Ectodermal cell (in vitro differentiated cells): ENCODE measurements around the gene GALNT18.

ENCODE experiments used
- H3K27ac ChIP-seq: 2 replicates; pipeline ENCODE4 v1.7.0; 2013; ENCODE audit warnings: mild to moderate bottlenecking, low read depth, low read length; ENCODE audit not compliant: insufficient read depth, poor library complexity, severe bottlenecking
- H3K27me3 ChIP-seq: 2 replicates; pipeline ENCODE4 v1.7.0; 2013; ENCODE audit warnings: mild to moderate bottlenecking, low read length; ENCODE audit not compliant: insufficient read depth, control insufficient read depth, poor library complexity, severe bottlenecking
- H3K36me3 ChIP-seq: one replicate; pipeline ENCODE4 v1.7.0; 2013; ENCODE audit warnings: low read length; ENCODE audit not compliant: control insufficient read depth, insufficient read depth
- H3K4me1 ChIP-seq: one replicate; pipeline ENCODE4 v1.7.0; 2013; ENCODE audit warnings: low read length; ENCODE audit not compliant: control insufficient read depth, insufficient read depth
- H3K4me3 ChIP-seq: 2 replicates; pipeline ENCODE4 v1.7.0; 2013; ENCODE audit warnings: low read depth, low read length, control low read depth; ENCODE audit not compliant: insufficient read depth
- H3K9me3 ChIP-seq: 2 replicates; pipeline ENCODE4 v1.7.0; 2013; ENCODE audit warnings: mild to moderate bottlenecking, low read length, moderate library complexity; ENCODE audit not compliant: control insufficient read depth
- WGBS, 2 experiments: methylation state at CpG; one replicate each; pipeline ENCODE4 v1.1.7; 2013; ENCODE audit warnings: missing lambda C conversion rate in 2 of 2; 5-methylcytosine and 5-hydroxymethylcytosine counted together

Gene GALNT18

GRCh38 chr11:11421509-11421908 lies 200.3 kb downstream of the GALNT18 start:
- Histone ChIP-seq H3K27ac (no peak overlapping the region), H3K36me3 (no peaks in the 10 kb centered on the region), H3K27me3 (no peaks in the 10 kb centered on the region), H3K4me3 (no peak overlapping the region), H3K9me3 (no peaks in the 10 kb centered on the region), H3K4me1 (peaks cover 22% of the 10 kb centered on the region)
- whole genome bisulfite sequencing, 2 experiments: 62 to 63% methylated on average over 2 of the region's 2 CpGs

- Histone ChIP-seq H3K36me3 (no peaks in the 10 kb centered on the region), H3K27me3 (no peaks in the 10 kb centered on the region), H3K27ac (no peak overlapping the region), H3K4me3 (no peak overlapping the region), H3K9me3 (no peaks in the 10 kb centered on the region), H3K4me1 (peaks cover 25% of the 10 kb centered on the region)
- WGBS, 2 experiments: 90 to 93% methylated on average over 5 of the region's 5 CpGs
These were observed 200.9 kb downstream of the GALNT18 start for GRCh38 chr11:11420899-11421285.

DNA sequence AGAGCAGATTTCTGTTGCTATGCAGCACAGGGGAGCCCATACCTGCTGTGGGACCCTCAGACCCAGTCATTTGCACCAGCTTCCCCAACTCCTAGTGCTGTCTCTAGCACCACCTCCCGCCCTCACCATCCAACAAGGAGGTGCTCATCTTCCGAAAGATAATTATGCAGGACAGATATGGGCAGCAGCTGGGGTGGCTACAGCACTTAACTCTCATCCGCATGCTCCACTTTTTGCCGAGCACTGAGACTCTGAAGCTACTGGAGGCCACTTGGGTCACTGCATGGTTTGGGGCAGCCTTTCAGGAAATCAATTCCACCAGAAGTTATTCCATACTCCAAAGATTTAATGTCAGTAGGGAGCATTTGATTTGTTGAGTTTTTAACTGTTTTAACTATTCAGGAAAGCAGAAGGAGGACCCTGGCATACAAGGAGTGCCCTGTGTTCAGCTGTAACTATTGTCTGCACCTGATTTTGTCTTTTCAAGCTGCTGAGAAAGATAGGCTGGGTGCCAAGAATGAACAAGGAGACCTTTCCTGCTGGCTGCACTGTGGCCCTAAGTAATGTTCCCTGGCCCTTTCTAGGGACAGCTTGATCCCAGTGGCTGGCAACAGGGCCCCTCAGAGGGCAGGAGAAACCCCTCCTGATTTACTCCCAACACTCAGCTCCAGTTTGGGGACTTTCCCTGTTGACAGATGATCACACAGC lies 201.5 kb downstream of the GALNT18 start:
- H3K27me3 ChIP-seq: no peaks in the 10 kb centered on the region
- no peaks in the 10 kb centered on the region for H3K9me3 ChIP-seq
- H3K36me3 ChIP-seq: no peaks in the 10 kb centered on the region
- H3K4me3 ChIP-seq: no peak overlapping the region
- peaks cover 25% of the 10 kb centered on the region for H3K4me1 ChIP-seq
- WGBS, 2 experiments: 88 to 95% methylated on average over 4 of the region's 4 CpGs
- no peak overlapping the region for H3K27ac ChIP-seq

DNA sequence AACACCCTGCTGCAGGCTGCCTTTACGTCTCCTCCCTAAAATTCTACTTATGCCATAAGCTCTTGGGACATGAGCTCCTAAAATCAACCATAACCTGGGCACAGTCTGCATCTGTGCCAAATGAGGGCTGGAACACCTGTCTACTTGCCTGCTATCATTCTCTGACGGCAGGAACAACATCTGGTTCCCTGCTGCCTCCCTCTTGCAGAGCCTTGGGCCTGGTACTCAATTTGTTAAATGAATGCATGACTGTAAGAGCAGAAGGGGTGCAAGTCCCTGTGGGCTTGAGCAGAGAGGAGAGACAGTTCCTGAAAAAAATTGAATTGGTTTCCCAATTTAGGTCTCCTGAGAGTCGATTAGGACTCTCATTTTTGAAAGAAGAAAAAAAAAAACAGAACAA lies 202.1 kb downstream of the GALNT18 start:
- no peaks in the 10 kb centered on the region for H3K27me3 ChIP-seq
- H3K4me1 ChIP-seq: peaks cover 25% of the 10 kb centered on the region
- H3K9me3 ChIP-seq: no peaks in the 10 kb centered on the region
- WGBS, 2 experiments: 90 to 94% methylated on average over 3 of the region's 3 CpGs
- H3K36me3 ChIP-seq: no peaks in the 10 kb centered on the region
- H3K27ac ChIP-seq: no peak overlapping the region
- no peak overlapping the region for H3K4me3 ChIP-seq

GRCh38 chr11:11416917-11417316 lies 204.9 kb downstream of the GALNT18 start:
- Histone ChIP-seq H3K36me3 (no peaks in the 10 kb centered on the region), H3K27ac (no peak overlapping the region), H3K27me3 (no peaks in the 10 kb centered on the region), H3K4me1 (peaks cover 16% of the 10 kb centered on the region), H3K9me3 (no peaks in the 10 kb centered on the region), H3K4me3 (no peak overlapping the region)
- WGBS, 2 experiments: 86 to 94% methylated on average over 4 of the region's 4 CpGs

GRCh38 chr11:11416502-11416901 lies 205.3 kb downstream of the GALNT18 start:
- Histone ChIP-seq H3K27me3 (no peaks in the 10 kb centered on the region), H3K9me3 (no peaks in the 10 kb centered on the region), H3K4me3 (no peak overlapping the region), H3K4me1 (peaks cover 14% of the 10 kb centered on the region), H3K27ac (no peak overlapping the region), H3K36me3 (no peaks in the 10 kb centered on the region)
- WGBS, 2 experiments: 88 to 93% methylated on average over 5 of the region's 5 CpGs

GRCh38 chr11:11415901-11416300 lies 205.9 kb downstream of the GALNT18 start:
- Histone ChIP-seq H3K4me3 (no peak overlapping the region), H3K36me3 (no peaks in the 10 kb centered on the region), H3K9me3 (no peaks in the 10 kb centered on the region), H3K4me1 (peaks cover 8% of the 10 kb centered on the region), H3K27me3 (no peaks in the 10 kb centered on the region), H3K27ac (no peak overlapping the region)
- 88 to 89% methylated on average over 4 of the region's 4 CpGs for WGBS, 2 experiments

DNA sequence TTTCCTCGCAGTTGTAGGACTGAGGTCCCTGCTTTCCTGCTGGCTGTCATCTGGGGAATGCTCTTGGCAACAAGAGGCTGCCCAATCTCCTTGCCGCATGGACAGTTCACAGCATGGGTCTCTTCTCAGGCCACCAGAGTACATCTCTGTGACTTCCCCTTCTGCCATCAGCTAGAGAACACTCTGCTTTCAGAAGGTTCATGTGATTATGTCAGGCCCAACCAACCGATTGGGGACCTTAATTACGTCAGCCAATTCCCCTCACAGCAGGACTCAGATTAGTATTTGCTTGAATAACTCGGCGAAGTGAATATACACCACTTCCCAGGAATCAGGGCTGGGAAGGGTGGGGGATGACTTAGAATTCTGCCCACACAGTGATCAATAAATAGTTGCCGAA lies 206.8 kb downstream of the GALNT18 start:
- Histone ChIP-seq H3K4me3 (no peak overlapping the region), H3K9me3 (no peaks in the 10 kb centered on the region), H3K4me1 (peaks cover 11% of the 10 kb centered on the region), H3K36me3 (no peaks in the 10 kb centered on the region), H3K27ac (no peak overlapping the region), H3K27me3 (no peaks in the 10 kb centered on the region)
- WGBS, 2 experiments: 77 to 91% methylated on average over 7 of the region's 7 CpGs

DNA sequence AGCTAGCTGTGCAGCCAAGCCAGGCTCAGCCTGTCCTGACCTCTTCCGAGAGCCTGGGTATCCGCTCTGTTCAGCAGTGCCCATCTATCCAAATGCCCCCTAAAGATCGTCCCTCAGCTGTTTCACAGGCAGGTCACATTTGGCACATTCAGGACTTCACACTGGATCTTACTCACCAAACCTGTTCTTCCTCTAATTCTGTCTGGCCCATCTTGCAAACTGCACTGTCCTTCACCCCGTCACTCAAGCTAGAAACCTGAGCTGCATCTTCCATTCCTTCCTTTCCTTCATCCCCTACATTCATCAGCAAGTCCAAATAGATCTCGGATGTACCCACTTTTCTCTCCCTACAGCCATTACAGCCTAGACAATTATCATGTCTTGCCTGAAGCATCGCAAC lies 208.0 kb downstream of the GALNT18 start:
- WGBS, 2 experiments: 92 to 93% methylated on average over 6 of the region's 6 CpGs
- H3K27me3 ChIP-seq: no peaks in the 10 kb centered on the region

DNA sequence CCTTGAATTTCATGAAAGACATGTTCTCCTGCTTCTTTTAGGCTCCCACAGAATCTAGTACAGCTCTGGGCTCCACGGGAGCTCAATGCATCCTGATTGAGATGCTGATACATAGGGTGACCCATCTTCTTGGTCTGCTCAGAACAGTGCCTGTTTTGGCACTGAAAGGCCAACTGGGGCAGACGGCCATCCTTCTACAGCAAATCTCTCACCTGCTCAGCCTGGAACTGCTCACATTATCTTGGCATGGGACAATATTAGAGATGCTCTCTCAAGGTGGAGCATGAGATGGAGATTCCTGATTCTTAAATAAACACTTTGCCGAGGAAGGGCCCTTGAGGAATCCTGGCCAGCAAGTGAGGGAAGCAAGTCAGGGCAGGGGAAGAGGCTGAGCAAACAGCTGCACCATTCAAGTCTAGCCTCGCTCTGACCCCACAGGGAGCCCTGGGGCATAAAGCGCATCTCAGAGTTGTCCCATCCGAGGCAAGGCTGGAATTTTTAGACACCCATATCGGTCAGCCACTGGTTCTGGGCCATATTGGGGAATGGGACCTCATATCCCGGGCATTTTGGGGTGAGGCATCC lies 210.3 kb downstream of the GALNT18 start:
- Histone ChIP-seq H3K36me3 (no peaks in the 10 kb centered on the region), H3K4me3 (no peak overlapping the region), H3K27ac (no peak overlapping the region), H3K9me3 (no peaks in the 10 kb centered on the region), H3K27me3 (no peaks in the 10 kb centered on the region), H3K4me1 (peaks cover 16% of the 10 kb centered on the region)
- 93 to 94% methylated on average over 8 of the region's 8 CpGs for WGBS, 2 experiments

More for the DNA sequence above, 208.0 kb downstream of the GALNT18 start:
- H3K36me3 ChIP-seq: no peaks in the 10 kb centered on the region
- no peak overlapping the region for H3K27ac ChIP-seq
- H3K4me3 ChIP-seq: no peak overlapping the region
- H3K4me1 ChIP-seq: peaks cover 15% of the 10 kb centered on the region
- H3K9me3 ChIP-seq: no peaks in the 10 kb centered on the region
